GM18868 (cell line): ENCODE measurements around the gene NQO2.
"Not testable (repeated sequence)": the region's sequence is repeated elsewhere in the genome, so short reads cannot be mapped to it uniquely, and the experiment has no call there.

Experiments used
- ATAC-seq: cut with Tn5 transposase; IDR thresholded peaks from one replicate; pipeline ENCODE4 v1.9.1; 2021; ENCODE audit warnings: mild to moderate bottlenecking, moderate library complexity; ENCODE audit not compliant: unreplicated experiment

NQO2 gene

GRCh38 chr6:2988426-2989331 is 11.0 kb upstream of the NQO2 start:
- ATAC-seq: peak; percentile 61

DNA sequence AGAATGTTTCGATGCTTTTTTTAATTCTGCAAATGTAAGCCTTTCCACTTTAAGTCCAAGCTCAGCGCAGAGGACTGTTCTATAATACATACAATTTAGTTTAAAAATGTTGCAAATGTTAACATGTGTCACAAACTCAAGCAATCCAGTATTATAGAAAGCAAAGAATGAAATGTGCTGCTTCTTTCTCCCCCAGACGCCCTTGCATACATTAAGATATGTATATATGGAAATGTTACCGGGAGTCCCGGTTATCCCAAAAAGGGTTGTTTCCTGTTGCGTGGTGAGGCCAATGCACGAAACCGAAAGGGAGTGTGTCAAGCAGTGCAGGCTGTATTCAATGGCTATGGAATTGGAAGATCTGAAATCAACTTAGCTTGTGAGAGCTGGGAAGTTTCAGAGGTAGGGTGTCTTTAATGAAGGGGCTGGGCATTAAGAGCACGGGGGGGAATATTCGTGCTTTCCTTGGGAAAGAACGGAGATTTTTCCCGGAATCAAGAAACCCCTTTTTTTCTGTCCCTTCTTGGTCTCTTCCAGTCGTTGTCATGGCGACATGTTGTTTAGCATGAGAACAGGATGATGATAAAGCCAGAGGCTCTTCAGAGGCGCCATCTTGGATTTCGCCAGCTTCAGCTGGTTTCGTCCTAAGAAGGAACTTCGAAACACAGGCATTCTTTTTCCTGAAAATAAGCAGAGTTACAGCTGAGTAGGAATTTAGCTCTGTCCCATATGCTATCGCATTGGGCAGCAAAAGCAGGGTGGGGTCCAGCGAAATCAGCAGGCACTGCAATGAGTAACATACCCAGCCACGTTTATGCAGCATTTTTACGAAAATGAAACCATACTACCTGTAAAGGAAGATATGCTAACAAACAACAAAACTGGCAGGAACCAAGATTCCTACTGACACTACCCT is 10.1 kb upstream of the NQO2 start:
- ATAC-seq: peak; percentile 73

- ATAC-seq: no peak
Measured at GRCh38 chr6:2990248-2990931, 9.3 kb upstream of the NQO2 start.

DNA sequence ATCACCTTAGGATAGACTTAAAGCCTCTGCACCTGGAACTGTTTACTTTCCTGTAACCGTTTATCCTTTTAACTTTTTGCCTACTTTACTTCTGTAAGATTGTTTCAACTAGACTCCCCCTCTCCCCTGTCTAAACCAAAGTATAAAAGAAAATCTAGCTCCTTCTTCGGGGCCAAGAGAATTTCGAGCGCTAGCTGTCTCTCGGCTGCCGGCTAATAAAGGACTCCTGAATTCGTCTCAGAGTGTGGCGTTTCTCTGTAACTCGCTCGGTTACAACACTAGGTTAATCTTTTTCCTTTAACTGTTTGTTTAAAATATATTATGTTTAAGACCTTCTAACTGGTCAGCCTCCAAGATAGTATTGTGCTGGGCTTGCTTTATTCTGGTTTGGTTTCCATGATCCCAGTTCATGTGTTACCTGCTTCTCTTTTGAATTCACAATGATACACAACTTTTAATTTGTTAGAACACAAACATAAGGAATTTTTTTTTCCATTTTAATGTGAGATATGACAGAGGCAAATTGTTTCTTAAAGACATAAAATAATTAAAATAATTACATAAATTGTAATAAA is 8.7 kb upstream of the NQO2 start:
- no peak for ATAC-seq

GRCh38 chr6:2992330-2992979 is 7.2 kb upstream of the NQO2 start:
- no peak for ATAC-seq

DNA sequence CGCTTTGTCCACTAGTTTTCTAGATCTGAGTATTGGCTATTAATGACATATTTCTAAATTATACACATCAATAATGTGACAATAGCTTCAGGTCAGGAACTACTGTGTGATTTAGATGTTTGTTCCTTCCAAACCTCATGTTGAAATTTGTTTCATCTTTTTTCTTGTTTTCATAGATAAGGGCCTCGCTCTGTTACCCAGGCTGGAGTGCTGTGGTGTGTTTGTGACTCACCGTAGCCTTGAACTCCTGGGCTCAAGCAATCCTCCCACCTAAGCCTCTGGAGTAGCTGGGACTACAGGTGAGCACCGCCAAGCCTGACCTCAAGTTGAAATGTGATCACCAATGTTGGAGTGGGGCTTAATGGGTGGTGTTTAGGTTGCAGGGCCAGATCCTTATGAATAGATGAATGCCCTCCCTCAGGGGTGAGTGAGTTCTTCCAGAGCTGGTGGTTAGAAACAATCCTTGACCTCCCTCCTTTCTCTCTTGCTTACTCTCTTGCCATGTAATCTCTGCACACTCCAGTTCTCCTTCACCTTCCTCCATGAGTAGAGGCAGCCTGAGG is 5.9 kb upstream of the NQO2 start:
- no peak for ATAC-seq

DNA sequence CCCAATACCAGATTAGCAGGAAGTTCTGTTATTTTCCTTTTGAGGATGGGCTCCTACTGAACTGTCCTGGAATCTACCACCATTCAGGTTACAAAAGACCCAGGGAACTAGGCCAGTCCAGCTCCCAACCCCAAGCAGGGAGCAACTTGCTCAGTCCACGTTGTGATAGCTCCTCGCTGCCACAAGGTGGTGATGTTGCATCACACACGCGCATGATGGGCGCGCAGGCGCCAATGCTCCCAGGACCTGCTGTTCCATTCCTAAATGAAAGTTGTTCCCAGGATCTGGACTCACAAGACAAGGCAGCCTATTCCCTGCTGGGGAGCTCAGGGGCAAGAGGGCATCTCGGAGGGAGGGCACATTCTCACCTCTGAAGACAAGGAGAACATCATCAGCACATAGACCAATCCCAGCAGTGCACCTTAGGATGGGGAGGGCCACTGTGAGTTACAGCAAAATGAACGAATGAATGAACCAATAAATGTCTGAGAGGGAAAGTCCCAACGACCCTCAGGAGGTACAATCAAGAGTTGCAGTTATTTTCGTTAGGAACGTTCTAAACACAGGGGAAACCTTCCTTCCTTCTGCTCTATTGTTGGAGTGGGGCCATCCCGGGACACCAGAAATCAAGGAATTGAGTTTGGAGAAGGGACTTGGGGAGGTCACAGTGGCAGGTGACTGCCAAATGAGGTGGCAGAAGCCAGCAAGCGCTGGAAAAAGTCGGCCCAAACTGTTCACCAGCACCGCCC is 1.3 kb upstream of the NQO2 start:
- ATAC-seq: peak; percentile 49

DNA sequence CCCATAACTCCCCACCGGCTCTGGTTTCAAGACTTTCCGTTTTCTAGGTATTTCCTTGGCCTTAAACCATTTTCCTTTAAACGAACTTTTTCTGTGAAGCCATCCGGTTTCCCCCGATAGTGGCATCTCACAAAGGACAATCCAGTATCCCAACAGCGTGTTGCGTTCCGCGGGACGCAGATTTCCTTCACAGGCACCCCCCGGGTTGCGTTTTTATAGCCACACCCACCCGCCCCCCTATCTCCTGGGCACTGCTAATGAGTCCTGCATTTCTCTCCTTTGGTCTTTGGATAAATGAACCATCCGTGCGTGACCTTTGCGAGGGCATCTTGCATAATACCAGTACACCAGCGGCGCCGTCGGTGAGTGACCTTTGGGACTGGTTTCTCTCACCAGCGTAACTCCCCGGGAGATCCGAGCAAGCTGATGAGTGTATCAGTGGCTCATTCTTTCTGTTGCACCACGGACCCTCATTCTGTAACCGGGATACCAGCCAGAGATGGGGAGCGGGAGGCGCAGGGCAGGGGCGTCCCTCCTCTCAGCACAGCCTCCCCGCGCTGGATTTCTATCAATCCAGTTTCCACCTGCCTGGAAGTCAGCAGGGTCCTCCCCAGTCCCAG is 586 bp upstream of the NQO2 start:
- ATAC-seq: peak; percentile 19

DNA sequence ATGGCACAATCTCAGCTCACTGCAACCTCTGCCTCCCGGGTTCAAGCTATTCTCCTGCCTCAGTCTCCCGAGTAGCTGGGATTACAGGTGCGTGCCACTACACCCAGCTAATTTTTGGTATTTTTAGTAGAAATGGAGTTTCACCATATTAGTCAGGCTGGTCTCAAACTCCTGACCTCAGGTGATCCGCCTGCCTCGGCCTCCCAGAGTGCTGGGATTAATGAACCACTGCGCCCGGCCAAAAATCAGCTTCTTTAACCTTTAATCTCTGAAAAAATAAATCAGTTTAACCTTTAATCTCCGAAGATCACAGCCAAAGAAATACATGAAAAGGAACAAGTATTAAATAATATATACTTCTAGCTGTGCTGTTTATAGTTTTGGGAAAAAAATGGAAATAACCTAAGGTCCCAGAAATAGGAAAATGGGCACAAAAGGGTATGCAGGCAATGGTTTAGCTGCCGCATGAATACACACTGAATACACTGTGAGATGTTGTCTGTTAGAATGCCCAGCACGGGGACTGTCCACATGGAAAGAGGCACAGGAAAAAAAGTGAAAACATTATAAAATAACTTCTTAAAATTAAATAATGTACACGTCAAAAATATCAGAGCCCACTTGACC is 1.6 kb downstream of the NQO2 start:
- ATAC-seq: no peak

DNA sequence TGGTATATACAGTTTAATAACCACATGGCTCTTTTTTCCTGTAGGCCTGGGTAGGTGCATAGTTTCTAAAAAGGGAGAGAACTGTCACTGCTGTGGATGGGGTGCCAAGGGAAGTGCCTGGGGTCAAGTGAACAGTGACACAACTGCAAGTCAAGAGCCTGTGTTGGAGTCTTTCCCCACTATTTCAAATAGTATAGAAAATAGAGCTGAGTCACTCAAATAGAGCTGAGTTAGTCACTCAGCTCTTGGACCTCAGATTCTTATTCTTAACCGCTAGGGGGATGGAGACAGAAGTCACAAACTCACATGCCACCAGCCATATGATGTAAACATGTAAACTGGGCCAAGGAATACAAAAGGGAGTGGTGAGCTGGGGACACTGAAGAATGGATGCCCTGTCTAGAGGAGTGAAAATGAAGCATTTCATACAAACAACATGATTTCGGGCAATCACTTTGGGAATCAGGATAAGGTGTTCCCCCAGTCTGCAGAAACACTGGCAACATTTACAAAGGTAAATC is 2.1 kb downstream of the NQO2 start:
- ATAC-seq: peak; percentile 38

- ATAC-seq: not testable (repeated sequence)
Measured at GRCh38 chr6:3003226-3003625, 3.5 kb downstream of the NQO2 start.

GRCh38 chr6:3005077-3005476 is 5.4 kb downstream of the NQO2 start:
- no peak for ATAC-seq

GRCh38 chr6:3005874-3006273 is 6.2 kb downstream of the NQO2 start:
- no peak for ATAC-seq

DNA sequence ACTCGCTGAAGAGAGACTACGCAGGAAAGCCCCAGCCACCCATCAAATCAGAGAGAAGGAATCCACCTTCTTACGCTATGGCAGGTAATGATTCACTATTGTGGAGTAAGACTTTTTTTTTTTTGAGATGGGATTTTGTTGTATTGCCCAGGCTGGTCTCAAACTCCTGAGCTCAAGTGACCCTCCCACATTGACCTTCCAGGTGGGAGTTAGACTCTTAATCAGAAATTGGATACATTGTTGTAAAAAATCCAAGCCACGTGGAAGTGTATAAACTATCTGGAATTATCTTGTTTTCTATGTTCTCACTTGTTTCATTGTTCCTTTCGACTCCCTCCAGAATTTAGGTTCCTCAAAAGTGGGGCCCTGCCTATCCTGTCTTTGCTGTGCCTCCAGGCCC is 6.8 kb downstream of the NQO2 start:
- no peak for ATAC-seq

DNA sequence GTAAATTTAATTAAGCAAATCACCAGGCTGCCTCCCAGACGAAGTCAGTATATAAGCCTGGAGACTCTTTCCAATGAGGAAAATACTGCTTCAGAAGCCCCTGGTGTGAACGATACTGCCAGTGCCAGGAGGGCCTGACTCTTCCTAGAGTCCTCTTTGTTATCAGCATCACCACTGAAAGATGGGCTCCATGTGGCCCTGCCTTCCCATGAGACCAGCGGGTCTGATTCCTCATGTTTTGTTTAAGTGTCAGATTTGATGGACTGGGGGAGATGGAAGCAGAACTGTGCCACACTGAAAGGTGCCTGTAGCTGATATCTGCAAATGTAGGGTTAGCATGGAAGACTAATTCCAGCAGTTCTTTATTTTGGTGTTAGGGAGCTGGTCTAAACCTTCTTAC is 7.9 kb downstream of the NQO2 start:
- no peak for ATAC-seq

DNA sequence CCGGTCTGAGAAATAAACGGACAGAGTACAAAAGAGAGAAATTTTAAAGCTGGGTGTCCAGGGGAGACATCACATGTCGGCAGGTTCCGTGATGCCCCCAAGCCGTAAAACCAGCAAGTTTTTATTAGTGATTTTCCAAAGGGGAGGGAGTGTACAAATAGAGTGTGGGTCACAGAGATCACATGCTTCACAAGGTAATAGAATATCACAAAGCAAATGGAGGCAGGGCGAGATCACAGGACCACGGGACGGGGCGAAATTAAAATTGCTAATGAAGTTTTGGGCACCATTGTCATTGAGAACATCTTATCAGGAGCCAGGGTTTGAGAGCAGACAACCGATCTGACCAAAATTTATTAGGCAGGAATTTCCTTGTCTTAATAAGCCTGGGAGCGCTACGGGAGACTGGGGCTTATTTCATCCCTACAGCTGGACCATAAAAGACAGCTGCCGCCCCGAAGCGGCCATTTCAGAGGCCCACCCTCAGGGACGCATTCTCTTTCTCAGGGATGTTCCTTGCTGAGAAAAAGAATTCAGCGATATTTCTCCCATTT is 9.1 kb downstream of the NQO2 start:
- not testable (repeated sequence) for ATAC-seq

- ATAC-seq: no peak
Measured at GRCh38 chr6:3009930-3010329, 10.2 kb downstream of the NQO2 start.

DNA sequence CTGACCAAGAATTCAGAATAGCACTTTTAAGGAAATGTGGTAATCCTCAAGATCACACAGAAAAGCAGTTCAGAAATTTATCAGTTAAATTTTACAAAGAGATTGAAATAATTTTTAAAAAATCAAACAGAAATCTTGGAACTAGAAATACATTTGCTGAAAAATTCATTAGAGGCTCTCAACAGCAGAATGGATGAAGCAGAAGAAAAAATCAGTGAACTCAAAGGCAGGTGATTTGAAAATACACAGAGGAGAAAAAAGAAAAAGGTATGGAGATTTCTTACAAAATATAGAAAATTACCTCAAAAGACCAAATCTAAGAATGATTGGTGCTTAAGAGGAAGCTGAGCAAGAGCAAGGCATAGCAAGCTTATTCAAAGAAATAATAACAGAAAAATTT is 11.5 kb downstream of the NQO2 start:
- no peak for ATAC-seq
